IMR-90 (cell line): ENCODE results near the gene GNAS-AS1. TPM values are rescaled to one million over a fixed set of nuclear protein-coding genes. Genes with fewer than 3 reads are reported as not detected.

ENCODE experiments used
- ATAC-seq: fragments of 200-7000 bp; cut with Tn5 transposase; 2 replicates; pipeline ENCODE4 v1.9.1; 2020; ENCODE audit warnings: low read depth, mild to moderate bottlenecking, moderate library complexity
- BruUV-seq: library from RNA; stranded (reverse); fragments of 400-500 nt; replicated peaks from 2 replicates; lab custom pipeline; 2021; lab: Mats Ljungman, UMichigan
- CTCF ChIA-PET: fragments of 300-600 bp; formaldehyde crosslinking; extraction: SDS; loops from one replicate; lab custom pipeline; 2021; ENCODE audit warnings: antibody characterized with exemption; lab: Yijun Ruan, JAX
- POLR2A ChIA-PET: fragments of 300-600 bp; sonication (Branson Sonifier 250); formaldehyde crosslinking; loops from one replicate; lab custom pipeline; 2022; ENCODE audit warnings: antibody characterized with exemption; ENCODE audit not compliant: unreplicated experiment; lab: Charles Lee
- DNase-seq: peaks from one replicate; pipeline ENCODE4 v3.0.0; 2013
- H2AFZ ChIP-seq: replicated peaks from 2 replicates; pipeline ENCODE3; 2013; ENCODE audit warnings: low read length, mild to moderate bottlenecking; ENCODE audit not compliant: poor library complexity
- H2AK5ac ChIP-seq: 2 replicates; pipeline ENCODE4 v1.6.1; 2013; ENCODE audit warnings: low read depth, low read length, inconsistent platforms
- H2AK9ac ChIP-seq: replicated peaks from 2 replicates; pipeline ENCODE3; 2013; ENCODE audit warnings: mild to moderate bottlenecking, low read depth, low read length, moderate library complexity; ENCODE audit not compliant: poor library complexity
- H2BK120ac ChIP-seq: 2 replicates; pipeline ENCODE4 v1.6.1; 2013; ENCODE audit warnings: low read depth, low read length, inconsistent platforms
- H2BK15ac ChIP-seq: 3 replicates; pipeline ENCODE4 v1.6.1; 2013; ENCODE audit warnings: low read depth, low read length, inconsistent platforms
- H2BK20ac ChIP-seq: 2 replicates; pipeline ENCODE4 v1.6.1; 2013; ENCODE audit warnings: low read depth, mild to moderate bottlenecking, inconsistent platforms, low read length, moderate library complexity
- H2BK5ac ChIP-seq: 2 replicates; pipeline ENCODE4 v1.6.1; 2013; ENCODE audit warnings: mild to moderate bottlenecking, low read depth, low read length, inconsistent platforms; ENCODE audit not compliant: poor library complexity, severe bottlenecking
- H3K14ac ChIP-seq: replicated peaks from 2 replicates; pipeline ENCODE4 v1.6.1; 2013; ENCODE audit warnings: low read depth, low read length, inconsistent platforms
- H3K18ac ChIP-seq: 2 replicates; pipeline ENCODE4 v1.6.1; 2013; ENCODE audit warnings: low read depth, low read length, control low read depth
- H3K23ac ChIP-seq: 2 replicates; pipeline ENCODE4 v1.6.1; 2013; ENCODE audit warnings: low read depth, low read length, inconsistent platforms
- H3K27ac ChIP-seq: 2 replicates; pipeline ENCODE4 v1.5.1; 2013; ENCODE audit warnings: mild to moderate bottlenecking, control low read depth, low read length; ENCODE audit not compliant: insufficient read depth
- H3K27me3 ChIP-seq: 2 replicates; pipeline ENCODE4 v1.6.1; 2013; ENCODE audit warnings: low read length; ENCODE audit not compliant: control insufficient read depth, insufficient read depth
- H3K36me3 ChIP-seq: 2 replicates; pipeline ENCODE4 v1.6.1; 2013; ENCODE audit warnings: low read length, mixed read lengths; ENCODE audit not compliant: control insufficient read depth, insufficient read depth
- H3K4ac ChIP-seq: 2 replicates; pipeline ENCODE4 v1.6.1; 2013; ENCODE audit warnings: low read depth, low read length, inconsistent platforms
- H3K4me1 ChIP-seq: 2 replicates; pipeline ENCODE4 v1.6.1; 2013; ENCODE audit warnings: low read length, mixed read lengths; ENCODE audit not compliant: control insufficient read depth, insufficient read depth
- H3K4me2 ChIP-seq: 2 replicates; pipeline ENCODE4 v1.6.1; 2013; ENCODE audit warnings: low read depth, mild to moderate bottlenecking, control low read depth, low read length, moderate library complexity
- H3K4me3 ChIP-seq: 2 replicates; pipeline ENCODE4 v1.5.1; 2013; ENCODE audit warnings: low read depth, mild to moderate bottlenecking, control low read depth, low read length, moderate library complexity; ENCODE audit not compliant: insufficient read depth
- H3K56ac ChIP-seq: 2 replicates; pipeline ENCODE4 v1.6.1; 2013; ENCODE audit warnings: low read length, inconsistent platforms; ENCODE audit not compliant: insufficient read depth; ENCODE audit errors: extremely low read depth
- H3K79me1 ChIP-seq, 2 experiments: 2 replicates each; pipeline ENCODE4 v1.6.1; 2013; ENCODE audit warnings: low read length in 2 of 2, inconsistent platforms in 1 of 2, low read depth in 1 of 2
- H3K9ac ChIP-seq: 2 replicates; pipeline ENCODE4 v1.6.1; 2013; ENCODE audit warnings: low read depth, low read length, control low read depth
- H3K9me1 ChIP-seq: 2 replicates; pipeline ENCODE4 v1.6.1; 2013; ENCODE audit warnings: low read length, inconsistent platforms; ENCODE audit not compliant: insufficient read depth
- H3K9me3 ChIP-seq: 2 replicates; pipeline ENCODE4 v1.6.1; 2013; ENCODE audit warnings: low read length; ENCODE audit not compliant: control insufficient read depth, insufficient read depth
- H4K20me1 ChIP-seq: 2 replicates; pipeline ENCODE4 v1.6.1; 2013; ENCODE audit warnings: low read length, inconsistent platforms; ENCODE audit not compliant: insufficient read depth
- H4K5ac ChIP-seq: 2 replicates; pipeline ENCODE4 v1.6.1; 2013; ENCODE audit warnings: mild to moderate bottlenecking, low read depth, low read length, control low read depth
- H4K8ac ChIP-seq, 2 experiments: 2 replicates each; pipeline ENCODE4 v1.6.1; 2013; ENCODE audit warnings: low read depth in 2 of 2, low read length in 2 of 2, control low read depth in 1 of 2, inconsistent platforms in 1 of 2
- H4K91ac ChIP-seq: 2 replicates; pipeline ENCODE4 v1.6.1; 2013; ENCODE audit warnings: low read depth, low read length, inconsistent platforms; ENCODE audit not compliant: insufficient read depth
- BHLHE40 ChIP-seq: fragments of 150-350 bp; IDR thresholded peaks from 2 replicates; pipeline ENCODE4 v1.6.1; 2016; ENCODE audit warnings: mild to moderate bottlenecking, low read depth, low read length
- CEBPB ChIP-seq: IDR thresholded peaks from 2 replicates; pipeline ENCODE4 v1.6.1; 2012; ENCODE audit warnings: low read depth, low read length, improper control_type of control experiment
- CHD1 ChIP-seq: IDR thresholded peaks from 2 replicates; pipeline ENCODE4 v1.6.1; 2012; ENCODE audit warnings: low read depth, low read length, improper control_type of control experiment
- FOS ChIP-seq: fragments of 150-350 bp; IDR thresholded peaks from 2 replicates; pipeline ENCODE4 v1.6.1; 2016; ENCODE audit warnings: low read depth, low read length
- MAZ ChIP-seq: IDR thresholded peaks from 2 replicates; pipeline ENCODE4 v1.6.1; 2012; ENCODE audit warnings: low read depth, mild to moderate bottlenecking, low read length, improper control_type of control experiment, moderate library complexity, borderline replicate concordance
- MXI1 ChIP-seq: IDR thresholded peaks from 2 replicates; pipeline ENCODE4 v1.6.1; 2012; ENCODE audit warnings: low read depth, mild to moderate bottlenecking, low read length, moderate library complexity, borderline replicate concordance
- POLR2A ChIP-seq: IDR thresholded peaks from 2 replicates; pipeline ENCODE4 v1.6.1; 2012; ENCODE audit warnings: mild to moderate bottlenecking, low read depth, low read length
- RAD21 ChIP-seq: IDR thresholded peaks from 2 replicates; pipeline ENCODE4 v1.6.1; 2012; ENCODE audit warnings: low read length, improper control_type of control experiment
- RCOR1 ChIP-seq: IDR thresholded peaks from 2 replicates; pipeline ENCODE4 v1.6.1; 2012; ENCODE audit warnings: mild to moderate bottlenecking, low read length, improper control_type of control experiment; ENCODE audit not compliant: insufficient replicate concordance
- RFX5 ChIP-seq: IDR thresholded peaks from 2 replicates; pipeline ENCODE4 v1.8.0; 2012; ENCODE audit warnings: low read depth, mild to moderate bottlenecking, low read length, moderate library complexity
- SMC3 ChIP-seq: fragments of 150-350 bp; IDR thresholded peaks from 2 replicates; pipeline ENCODE4 v1.6.1; 2016; ENCODE audit warnings: low read depth, mild to moderate bottlenecking, antibody characterized with exemption, low read length, moderate library complexity
- WGBS, 2 experiments: methylation state at CpG; one replicate each; pipeline versions ENCODE4 v1.1.5 to v1.1.7; 2013; ENCODE audit warnings: missing lambda C conversion rate in 2 of 2; ENCODE audit not compliant: insufficient read length in 1 of 2; ENCODE audit errors: extremely low coverage in 2 of 2; 5-methylcytosine and 5-hydroxymethylcytosine counted together
- dilution Hi-C: fragments of 300-500 bp; cut with HindIII; formaldehyde crosslinking; loops from one replicate; pipeline ENCODE4 v1.14.3; 2018; ENCODE audit warnings: low sequenced_read_pairs; ENCODE audit not compliant: unreplicated experiment
- in situ Hi-C: fragments of 300-500 bp; cut with MboI; formaldehyde crosslinking; loops from 3 replicates; pipeline ENCODE4 v1.14.3; 2019; ENCODE audit warnings: low sequenced_read_pairs, inconsistent platforms, mixed read lengths
- intact Hi-C: fragments of 100-400 bp; cut with micrococcal nuclease; formaldehyde crosslinking; loops from 2 replicates; pipeline ENCODE4 v1.10.0; 2022
- polyA plus RNA-seq, 3 experiments: library from polyadenylated mRNA; depleted of rRNA; stranded (reverse); fragments of >200 nt; gene quantifications; 2 replicates each; pipeline ENCODE4 v1.2.3, GENCODE V29; 2012; ENCODE audit warnings: low replicate concordance in 1 of 3
- total RNA-seq: library from RNA; depleted of rRNA; stranded (reverse); fragments of >200 nt; gene quantifications from 2 replicates; pipeline ENCODE4 v1.2.3, GENCODE V29; 2012
- TF ChIP-seq, protein P1 (sequence below): fragments of 150-350 bp; IDR thresholded peaks from 2 replicates; pipeline ENCODE4 v1.6.1; 2017; ENCODE audit warnings: mild to moderate bottlenecking, antibody characterized with exemption, low read length, low read depth
- TF ChIP-seq, protein P2 (sequence below): conservative IDR thresholded peaks from 2 replicates; pipeline ENCODE4 v1.5.1; 2012; ENCODE audit warnings: mild to moderate bottlenecking, low read depth, low read length, improper control_type of control experiment

GNAS-AS1 gene
- total and polyA plus RNA-seq, 2 of the 4 experiments (the other 2 are of a cell fraction): 0.54 to 0.60 TPM

DNA sequence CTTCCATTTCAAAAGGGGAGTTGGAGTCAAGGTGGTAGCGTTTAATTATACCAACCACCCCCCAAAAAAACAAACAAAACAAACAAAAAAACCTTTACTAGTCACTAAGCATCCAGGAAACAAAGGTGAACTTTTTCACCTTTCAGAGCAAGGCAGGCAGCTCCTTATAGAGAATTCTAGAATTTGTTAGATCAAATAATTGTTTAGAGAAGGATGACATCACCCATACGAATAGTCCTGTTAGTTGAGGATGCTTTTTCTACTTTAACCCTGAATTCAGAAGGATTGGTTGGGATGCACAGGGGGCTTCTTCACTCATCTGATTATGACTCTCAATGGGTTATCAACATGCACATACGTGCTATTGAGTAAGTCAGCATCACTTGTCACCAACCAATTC is 46.1 kb upstream of the GNAS-AS1 start:
- no peak overlapping the region for H3K18ac ChIP-seq
- no peak overlapping the region for H2AK9ac ChIP-seq
- H2BK20ac ChIP-seq: no peak overlapping the region
- H3K9me1 ChIP-seq: peaks cover 10% of the 10 kb centered on the region
- ChIA-PET CTCF (no interaction called here), POLR2A (interaction anchor here (0.6 to 0.8 kb wide), 2 partner anchors 11 to 135 kb away, joined by 3 to 7 read pairs; partner anchors contain the start of gene ATP5F1E)
- no peak overlapping the region for H3K4me3 ChIP-seq
- no peaks in the 10 kb centered on the region for H3K27me3 ChIP-seq
- H4K91ac ChIP-seq: no peak overlapping the region
- no peak overlapping the region for H2BK15ac ChIP-seq
- peaks cover 21% of the 10 kb centered on the region for H3K4me1 ChIP-seq
- no peak overlapping the region for H3K4ac ChIP-seq
- peaks cover 87% of the 10 kb centered on the region for H4K20me1 ChIP-seq
- no peak overlapping the region for H3K23ac ChIP-seq
- H4K5ac ChIP-seq: no peak overlapping the region
- no peak overlapping the region for H4K8ac ChIP-seq
- WGBS, 2 experiments: 40% methylated on average over 1 of the region's 3 CpGs; no CpG with 5 or more reads in 1 of the 2 experiments
- intact Hi-C loops: loop anchor here (5.0 kb wide), 1 partner anchor 1510 kb away; no protein-coding TSS in a partner anchor
- in situ Hi-C loops: no loop called here
- no peak for DNase-seq
- H3K36me3 ChIP-seq: peaks cover 14% of the 10 kb centered on the region
- no peak overlapping the region for H2BK120ac ChIP-seq
- TF ChIP-seq POLR2A (no peak), FOS (no peak), BHLHE40 (no peak), RCOR1 (no peak), MAZ (no peak), MXI1 (no peak), CEBPB (no peak), CHD1 (no peak), RFX5 (no peak), SMC3 (no peak), RAD21 (no peak)
- TF ChIP-seq, protein P1, sequence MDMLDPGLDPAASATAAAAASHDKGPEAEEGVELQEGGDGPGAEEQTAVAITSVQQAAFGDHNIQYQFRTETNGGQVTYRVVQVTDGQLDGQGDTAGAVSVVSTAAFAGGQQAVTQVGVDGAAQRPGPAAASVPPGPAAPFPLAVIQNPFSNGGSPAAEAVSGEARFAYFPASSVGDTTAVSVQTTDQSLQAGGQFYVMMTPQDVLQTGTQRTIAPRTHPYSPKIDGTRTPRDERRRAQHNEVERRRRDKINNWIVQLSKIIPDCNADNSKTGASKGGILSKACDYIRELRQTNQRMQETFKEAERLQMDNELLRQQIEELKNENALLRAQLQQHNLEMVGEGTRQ: no peak
- TF ChIP-seq, protein P2, sequence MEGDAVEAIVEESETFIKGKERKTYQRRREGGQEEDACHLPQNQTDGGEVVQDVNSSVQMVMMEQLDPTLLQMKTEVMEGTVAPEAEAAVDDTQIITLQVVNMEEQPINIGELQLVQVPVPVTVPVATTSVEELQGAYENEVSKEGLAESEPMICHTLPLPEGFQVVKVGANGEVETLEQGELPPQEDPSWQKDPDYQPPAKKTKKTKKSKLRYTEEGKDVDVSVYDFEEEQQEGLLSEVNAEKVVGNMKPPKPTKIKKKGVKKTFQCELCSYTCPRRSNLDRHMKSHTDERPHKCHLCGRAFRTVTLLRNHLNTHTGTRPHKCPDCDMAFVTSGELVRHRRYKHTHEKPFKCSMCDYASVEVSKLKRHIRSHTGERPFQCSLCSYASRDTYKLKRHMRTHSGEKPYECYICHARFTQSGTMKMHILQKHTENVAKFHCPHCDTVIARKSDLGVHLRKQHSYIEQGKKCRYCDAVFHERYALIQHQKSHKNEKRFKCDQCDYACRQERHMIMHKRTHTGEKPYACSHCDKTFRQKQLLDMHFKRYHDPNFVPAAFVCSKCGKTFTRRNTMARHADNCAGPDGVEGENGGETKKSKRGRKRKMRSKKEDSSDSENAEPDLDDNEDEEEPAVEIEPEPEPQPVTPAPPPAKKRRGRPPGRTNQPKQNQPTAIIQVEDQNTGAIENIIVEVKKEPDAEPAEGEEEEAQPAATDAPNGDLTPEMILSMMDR: no peak
- H2BK5ac ChIP-seq: no peak overlapping the region
- no peak overlapping the region for H3K14ac ChIP-seq
- H3K56ac ChIP-seq: no peak overlapping the region
- H3K9ac ChIP-seq: no peak overlapping the region
- H2AK5ac ChIP-seq: no peak overlapping the region
- no peaks in the 10 kb centered on the region for H3K9me3 ChIP-seq
- no TSS peak for BruUV-seq
- dilution Hi-C loops: no loop called here
- ATAC-seq: no peak
- peaks cover 8 to 56% of the 10 kb centered on the region in 2 experiments; a peak in 3 of 4 replicates for H3K79me1 ChIP-seq
- no peak overlapping the region for H2AFZ ChIP-seq
- peak overlapping the region; percentile 48; the same call in 1 of the 2 replicates for H3K4me2 ChIP-seq
- H3K27ac ChIP-seq: no peak overlapping the region
